Right lobe of liver (tissue), 4 donors: ENCODE measurements around the gene KCNN2.

ENCODE experiments used
- CTCF ChIP-seq, 4 donors: fragments of 200-600 bp in 3 of 4; fragments of 450-650 bp in 1 of 4; IDR thresholded peaks; one replicate each; pipeline versions ENCODE4 v1.5.1 to v1.8.0; 2016 to 2022; ENCODE audit warnings: antibody characterized with exemption in 4 of 4, mild to moderate bottlenecking in 2 of 4
- POLR2A ChIP-seq: fragments of 450-650 bp; IDR thresholded peaks from one replicate; pipeline ENCODE4 v1.6.1; 2017; ENCODE audit warnings: antibody characterized with exemption, mild to moderate bottlenecking
- donor health status: DM: no; HTN: no; CAD: no.
- donor health status: DM: no; HTN: no; CAD: no.
- donor health status: DM: no; HTN: yes; CAD: no.

GRCh38 chr5:114544561-114544960, 182.7 kb downstream of the KCNN2 start:
- TF ChIP-seq POLR2A = no peak
- TF ChIP-seq CTCF (IDR thresholded peaks at IDR 0.05) = no peak
